HG03095 (cell line): ENCODE measurements around the gene CHIT1.

Experiments used
- ATAC-seq: cut with Tn5 transposase; IDR thresholded peaks from one replicate; pipeline ENCODE4 v1.9.1; 2021; ENCODE audit warnings: moderate library complexity; ENCODE audit not compliant: unreplicated experiment

The CHIT1 gene

DNA sequence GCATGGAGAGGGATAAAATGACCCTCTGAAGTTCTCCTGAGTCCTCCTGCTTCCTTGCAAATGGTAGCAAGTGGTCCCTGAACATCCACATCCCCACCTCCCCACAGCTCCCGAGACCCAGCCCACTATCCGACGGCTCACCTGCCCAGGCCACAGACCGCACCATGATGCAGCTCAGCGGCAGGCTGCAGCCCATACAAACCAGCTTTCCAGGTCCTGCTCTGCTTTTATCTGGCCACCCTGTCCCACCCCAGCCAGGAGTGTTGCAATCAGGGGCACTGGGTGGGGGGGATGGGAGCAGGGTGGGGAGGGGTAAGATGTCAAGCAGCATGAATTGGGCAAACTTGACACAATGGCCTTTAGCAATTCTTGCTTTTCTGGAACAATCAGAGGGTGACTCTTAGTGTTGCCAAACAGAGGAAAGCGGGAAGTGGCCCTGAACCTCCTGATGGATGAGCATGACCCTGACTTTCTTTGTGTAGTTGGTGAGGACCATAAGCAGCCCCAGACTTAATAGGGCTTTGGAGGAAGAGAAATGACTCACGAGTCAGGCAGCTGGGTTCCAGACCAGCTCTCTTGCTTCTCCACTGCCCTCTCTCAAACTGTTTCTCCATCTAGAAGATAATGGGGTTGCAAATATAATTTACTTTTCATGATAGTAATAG lies at the start of gene CHIT1:
CHIT1 (minus strand) TSS at position 203 of the 665 bp plus-strand sequence; CDS start at position 166, 37 bp downstream.
- ATAC-seq: no peak

DNA sequence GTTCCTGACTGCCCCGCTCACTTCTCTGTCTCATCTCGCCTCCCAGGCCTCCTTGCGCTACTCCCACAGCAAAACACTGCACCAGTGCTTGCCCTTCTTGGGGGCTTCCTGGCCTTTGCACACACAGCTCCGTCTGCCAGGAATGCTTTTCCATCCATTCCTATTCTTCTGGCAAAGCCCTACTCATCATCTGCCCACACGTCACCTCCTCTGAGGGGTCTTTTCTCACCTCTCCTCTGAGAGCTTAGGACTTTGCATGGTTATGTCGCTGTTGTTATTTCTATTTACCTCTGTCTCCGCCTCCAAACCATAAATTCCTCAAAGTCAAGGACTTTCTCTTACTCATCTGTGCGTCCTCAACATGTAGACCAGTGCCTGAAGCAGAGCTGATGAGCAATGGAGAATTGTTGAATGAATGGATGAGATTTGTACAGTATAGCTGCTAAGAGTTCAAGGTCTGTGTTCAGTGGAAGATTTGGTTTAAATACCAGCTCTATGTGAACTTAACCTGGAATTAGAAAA lies 49.5 kb upstream of the CHIT1 start:
- ATAC-seq: no peak

- ATAC-seq: no peak
Measured at GRCh38 chr1:203278082-203278884, 48.8 kb upstream of the CHIT1 start.

DNA sequence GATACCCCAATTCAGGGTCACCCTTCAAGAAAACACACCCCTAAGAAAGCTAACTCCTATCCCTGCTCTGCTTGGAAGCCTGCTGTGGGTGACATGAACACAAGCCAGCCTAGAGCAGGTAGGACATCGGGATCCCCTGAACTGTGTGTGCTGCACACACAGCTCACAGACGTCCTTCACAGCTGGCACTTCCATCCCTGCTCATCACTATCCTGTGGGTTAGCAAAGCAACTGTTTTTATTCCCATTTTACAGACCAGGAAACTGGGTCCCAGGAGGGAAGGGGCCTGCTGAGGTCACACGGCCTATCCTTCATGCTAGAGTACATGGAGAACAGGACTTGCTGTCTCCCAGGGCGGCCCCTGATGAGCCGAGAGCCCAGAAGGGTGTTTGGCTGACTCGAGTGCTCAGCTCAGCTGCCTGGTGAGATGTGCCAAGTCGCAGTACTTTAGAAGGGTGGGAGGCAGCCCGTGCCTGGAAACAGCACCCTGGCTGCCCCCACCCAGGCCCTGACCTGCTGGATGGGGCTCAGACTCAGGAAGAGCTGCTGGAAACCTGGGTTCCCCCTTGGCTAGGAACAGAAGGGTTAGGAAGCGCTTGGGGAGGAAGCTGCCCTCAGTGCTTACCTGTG lies 47.6 kb upstream of the CHIT1 start:
- no peak for ATAC-seq

- ATAC-seq: no peak
Measured at GRCh38 chr1:203276408-203276807, 46.9 kb upstream of the CHIT1 start.

GRCh38 chr1:203275656-203276272 lies 46.3 kb upstream of the CHIT1 start:
- ATAC-seq: no peak

DNA sequence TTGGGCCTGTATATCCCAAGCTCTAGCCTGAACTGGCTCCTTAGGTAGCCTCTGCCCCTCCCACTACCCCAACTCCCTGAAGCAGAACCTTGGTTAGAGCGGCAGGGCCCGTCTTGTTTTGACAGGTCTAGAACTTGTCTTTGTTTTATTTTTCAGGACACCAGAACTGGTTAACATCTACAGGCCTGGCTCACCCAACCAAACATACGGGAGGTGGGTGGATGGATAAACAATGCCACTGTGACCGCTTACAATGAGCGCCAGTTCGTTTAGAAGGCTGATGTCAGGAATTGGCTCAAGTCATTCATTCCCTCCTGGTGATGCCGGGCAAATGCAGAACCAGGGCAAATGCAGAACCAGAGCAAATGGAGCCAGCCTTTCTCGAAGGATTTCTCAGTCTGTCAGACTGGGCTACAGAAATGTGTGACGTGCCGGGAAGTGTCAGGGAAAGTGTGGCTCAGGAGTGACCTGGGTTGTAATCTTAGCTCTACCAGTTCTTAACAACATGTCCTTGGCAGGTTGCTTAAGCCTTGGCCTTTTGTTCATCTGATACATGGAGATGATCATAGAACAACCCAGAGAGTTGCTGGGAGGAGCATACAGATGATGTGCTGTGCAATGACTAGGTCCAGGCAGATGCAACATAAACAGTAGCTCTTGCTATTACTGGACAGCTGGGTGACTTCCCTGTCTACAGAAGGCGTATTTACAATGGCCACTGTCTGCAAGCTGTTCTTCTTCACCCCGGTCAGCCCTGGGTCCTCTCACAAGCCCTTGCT lies 45.3 kb upstream of the CHIT1 start:
- no peak for ATAC-seq

DNA sequence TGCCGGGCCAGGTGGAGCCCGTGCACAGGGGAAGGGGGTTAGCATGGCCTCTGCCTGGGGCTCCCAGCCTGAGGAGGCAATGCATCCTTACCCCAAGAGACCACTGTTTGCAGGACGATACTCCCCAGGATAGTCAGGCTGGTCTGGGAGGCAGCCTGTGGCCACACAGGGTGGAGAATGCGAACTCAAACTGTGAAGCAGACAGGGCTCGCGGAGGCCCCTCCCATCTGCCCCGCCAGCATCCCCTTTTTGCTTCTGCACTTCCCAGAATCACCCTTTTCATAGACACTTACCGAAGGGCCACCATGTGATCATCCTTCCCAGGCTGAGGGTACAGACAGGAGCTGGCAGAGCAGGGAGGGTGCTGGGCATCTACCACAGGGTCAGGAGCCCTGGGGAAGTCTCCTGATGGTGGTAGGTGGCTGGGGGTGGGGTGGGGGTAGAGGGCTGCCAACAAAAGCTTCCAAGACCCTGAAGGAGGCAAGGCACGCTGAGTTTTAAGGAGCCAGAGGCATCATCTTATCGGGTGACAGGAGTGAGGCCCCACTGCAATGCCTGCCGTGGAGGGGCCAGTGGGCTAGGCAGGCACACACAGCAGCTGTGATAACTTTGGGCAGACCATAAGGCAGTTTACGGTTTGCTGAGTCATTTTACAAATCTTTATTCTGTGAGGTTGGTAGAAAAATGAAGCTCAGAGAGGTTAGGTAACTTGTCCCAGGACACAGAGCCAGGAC lies 44.6 kb upstream of the CHIT1 start:
- ATAC-seq: no peak

DNA sequence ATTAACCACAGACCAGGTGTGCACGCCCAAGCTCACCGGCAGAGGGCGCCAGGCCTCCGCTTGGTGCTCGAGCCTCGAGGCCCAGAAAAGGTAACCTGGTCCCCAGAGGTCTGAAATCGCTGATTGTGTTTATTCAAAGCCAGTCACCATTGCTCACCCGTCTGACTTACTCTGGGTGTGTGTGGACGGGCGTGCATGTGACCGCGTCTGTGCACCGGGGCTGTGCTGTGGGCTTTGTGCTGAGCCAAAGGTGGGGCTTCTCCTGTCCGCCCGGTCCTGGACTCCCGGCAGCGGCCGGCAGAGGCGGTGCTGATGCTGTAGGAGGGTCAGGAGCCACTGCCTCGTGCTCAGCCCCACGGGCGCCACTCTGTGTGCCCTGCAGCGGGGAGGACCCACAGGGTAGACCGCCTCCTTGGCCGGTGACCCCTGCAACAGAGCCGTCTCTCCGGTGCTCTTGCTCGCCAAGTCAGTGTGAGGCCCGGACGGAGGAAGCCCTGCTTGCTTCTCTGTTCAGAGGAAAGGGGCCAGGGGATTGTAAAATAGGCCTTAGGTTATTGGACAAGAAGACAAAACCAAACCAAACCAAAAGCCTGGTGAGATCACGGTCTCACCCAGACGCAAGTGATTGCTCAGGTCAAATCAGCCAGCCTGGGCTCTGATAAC lies 43.9 kb upstream of the CHIT1 start:
- peak; percentile 50 for ATAC-seq

- ATAC-seq: no peak
Measured at GRCh38 chr1:203272633-203273205, 43.2 kb upstream of the CHIT1 start.

DNA sequence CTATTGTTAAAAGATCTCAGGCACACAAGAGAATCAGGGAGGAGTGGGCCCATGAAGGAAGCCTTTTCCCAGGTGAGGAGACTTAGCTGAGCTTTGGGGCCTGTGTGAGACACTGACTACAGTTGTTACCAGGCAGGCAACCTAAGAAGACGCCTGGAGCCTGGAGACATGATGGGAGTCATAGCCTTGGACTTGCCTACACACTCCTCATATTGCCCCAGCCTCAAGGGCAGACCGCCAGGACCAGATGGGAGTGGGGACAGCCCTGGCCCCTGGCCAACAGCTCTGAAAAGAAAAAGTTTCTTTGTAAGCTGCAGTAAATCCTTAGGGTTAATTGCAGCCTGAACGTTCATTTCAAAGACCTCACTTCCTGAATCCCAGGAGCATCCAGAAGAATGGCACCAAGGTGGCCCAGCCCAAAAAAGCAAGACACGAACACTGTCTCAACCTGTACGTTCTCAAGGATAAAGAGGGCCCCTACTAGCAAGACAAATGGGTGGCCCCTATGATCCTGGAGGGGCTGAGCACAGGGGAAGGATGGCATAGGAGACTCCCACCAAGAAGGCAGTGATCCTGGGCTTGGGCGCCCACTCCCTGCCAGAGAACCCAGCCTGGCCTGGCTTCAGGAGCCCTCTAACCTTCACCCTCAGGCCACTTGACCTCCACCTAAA lies 42.6 kb upstream of the CHIT1 start:
- no peak for ATAC-seq

DNA sequence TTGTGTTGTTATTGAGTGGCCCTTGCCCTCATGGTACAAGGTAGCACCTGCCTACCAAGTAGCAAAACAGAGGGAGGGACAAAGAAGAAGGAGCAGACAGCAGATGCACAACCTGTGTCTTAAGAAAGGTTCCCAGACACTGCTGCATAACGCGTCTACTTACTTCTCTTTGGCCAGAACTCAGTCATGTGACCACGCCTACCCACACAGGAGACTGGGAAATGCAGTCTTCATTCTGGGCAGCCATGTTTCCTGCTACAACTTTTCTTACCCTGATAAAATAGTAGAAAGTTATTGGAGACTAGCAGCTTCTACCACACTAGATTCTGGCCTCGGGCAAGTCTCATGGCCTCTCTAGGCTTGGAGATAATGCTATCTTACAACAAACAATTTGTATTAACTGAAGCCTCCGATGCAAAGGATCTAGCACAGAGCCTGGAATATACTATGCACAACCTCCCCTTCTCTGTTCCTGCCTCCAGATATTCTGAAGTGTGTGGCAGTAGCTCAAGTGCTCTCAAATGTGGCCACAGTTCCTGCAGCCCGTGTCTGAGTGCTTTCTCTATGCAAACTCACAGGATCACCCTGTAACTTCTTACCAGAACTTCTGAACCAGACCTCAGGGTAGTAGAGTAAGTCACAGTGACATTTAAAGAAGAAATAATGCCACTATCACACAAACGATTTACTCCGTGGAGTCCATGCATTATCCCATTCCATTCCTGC lies 41.7 kb upstream of the CHIT1 start:
- no peak for ATAC-seq

DNA sequence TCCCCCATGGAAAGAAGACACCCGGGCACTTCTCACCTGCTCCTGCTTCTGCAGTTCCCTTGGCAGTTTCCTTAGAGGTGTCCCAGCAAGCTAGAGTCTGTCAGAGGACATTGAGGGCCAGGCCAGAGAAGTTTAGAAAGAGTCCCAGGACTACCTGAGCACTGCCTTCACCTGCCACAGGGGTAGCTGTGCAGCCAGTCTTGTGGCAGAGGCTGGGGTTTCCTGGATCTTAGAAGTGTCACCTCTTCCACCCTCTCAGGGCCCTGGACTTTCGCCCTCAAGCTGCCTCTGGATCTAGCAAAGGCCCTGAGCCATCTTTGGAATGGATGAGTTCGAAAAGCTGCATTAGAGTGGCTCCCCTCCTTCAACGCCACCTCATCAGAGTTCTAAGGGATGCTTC lies 41.0 kb upstream of the CHIT1 start:
- no peak for ATAC-seq

- ATAC-seq: no peak
Measured at GRCh38 chr1:203269654-203270020, 40.2 kb upstream of the CHIT1 start.

DNA sequence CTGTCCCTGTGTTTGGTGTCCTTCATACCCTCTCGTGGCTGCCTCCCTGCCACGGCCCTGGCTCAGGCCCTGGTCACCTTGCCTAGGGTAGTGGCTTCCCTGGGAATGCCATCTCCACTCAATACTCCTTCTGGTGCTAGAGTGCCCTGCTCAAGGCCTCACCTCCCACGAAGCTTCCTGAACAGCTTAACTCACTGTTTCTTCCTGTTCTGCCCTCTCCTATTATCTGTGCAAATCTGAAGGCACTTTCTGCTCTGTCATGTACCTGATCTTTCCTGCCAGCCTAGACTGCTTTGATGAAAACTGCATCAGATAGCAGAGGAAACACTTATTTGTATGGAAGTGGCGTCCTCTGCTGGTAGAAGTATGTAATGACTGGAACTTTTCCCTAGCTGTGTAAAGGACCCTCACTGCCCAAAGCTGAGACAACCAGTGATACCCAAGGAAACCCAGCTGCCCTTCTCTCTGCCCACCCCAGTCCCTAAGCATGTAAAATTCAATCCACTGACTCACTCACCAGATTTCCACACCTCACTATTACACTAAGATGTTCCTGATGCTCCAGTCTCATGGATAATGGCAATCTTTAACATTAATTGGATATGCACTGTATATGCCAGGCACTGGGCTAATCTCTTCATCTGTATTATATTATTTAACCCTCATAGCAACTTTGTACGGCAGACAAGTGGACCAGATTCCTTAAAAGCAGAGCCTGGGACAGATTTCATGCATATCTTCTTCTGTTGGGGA lies 39.6 kb upstream of the CHIT1 start:
- ATAC-seq: no peak

- no peak for ATAC-seq
Measured at GRCh38 chr1:203267912-203268311, 38.4 kb upstream of the CHIT1 start.

DNA sequence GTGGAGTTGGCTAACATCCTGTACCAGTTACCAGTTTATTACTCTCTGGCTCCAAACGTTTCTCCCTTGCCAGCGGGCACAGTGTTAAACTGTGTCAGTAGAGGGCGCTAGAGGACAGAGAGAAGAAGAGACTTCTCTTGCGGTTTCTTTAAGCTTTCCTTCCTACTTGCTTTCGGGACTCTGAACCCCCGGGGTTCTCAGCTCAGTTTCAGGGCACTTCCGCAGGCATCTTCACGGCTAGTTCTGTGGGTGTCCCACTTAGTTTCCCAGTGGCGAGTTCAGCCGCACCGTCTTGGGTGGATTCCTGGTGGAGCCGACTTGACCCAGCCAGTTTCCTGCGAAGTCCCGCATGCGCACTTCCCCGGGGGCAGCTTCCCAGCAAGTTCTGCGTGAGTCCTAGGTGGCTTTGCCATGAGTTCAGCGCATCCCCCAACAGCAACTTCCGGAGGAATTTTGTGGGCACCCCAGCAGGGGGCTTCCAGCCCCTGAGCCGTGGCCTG lies 37.9 kb upstream of the CHIT1 start:
- peak; percentile 38 for ATAC-seq
